ENCODE results near the gene SLC7A5.
"Not testable (repeated sequence)": the region's sequence is repeated elsewhere in the genome, so short reads cannot be mapped to it uniquely, and the experiment has no call there.

SLC7A5 gene

GRCh38 chr16:87819282-87819681 is 50.0 kb downstream of the SLC7A5 start:
- no peak overlapping the region for H2AFZ ChIP-seq (ENCODE audit: low read length)
- no peak overlapping the region for H3K9ac ChIP-seq (ENCODE audit: low read length)
- DNase-seq = no peak
- no peaks in the 10 kb centered on the region for H3F3A ChIP-seq (ENCODE audit: insufficient read depth, low read length)
- no peaks in the 10 kb centered on the region for H4K20me1 ChIP-seq (ENCODE audit: insufficient read depth, low read length)
- no peak overlapping the region for H3K4me2 ChIP-seq (ENCODE audit: low read depth, low read length)
- no peak overlapping the region for H3K4me3 ChIP-seq (ENCODE audit: low read length)
- H3K9me2 ChIP-seq (replicated peaks; ENCODE audit: insufficient read depth, low read length) = no peaks in the 10 kb centered on the region
- H3K27ac ChIP-seq (ENCODE audit: low read length) = no peak overlapping the region
- H3K4me1 ChIP-seq (ENCODE audit: low read length) = no peaks in the 10 kb centered on the region
- TF ChIP-seq CTCF (IDR thresholded peaks at IDR 0.05; ENCODE audit: low read length) = no peak
- TF ChIP-seq EZH2phosphoT487 (IDR thresholded peaks at IDR 0.05; ENCODE audit: low read length) = no peak
- no peak for TF ChIP-seq EZH2 (optimal IDR thresholded peaks at IDR 0.05; ENCODE audit: low read depth, low read length)
- H3K36me3 ChIP-seq (replicated peaks; ENCODE audit: insufficient read depth, low read length) = no peaks in the 10 kb centered on the region
- H3K9me3 ChIP-seq (replicated peaks; ENCODE audit: insufficient read depth, low read length) = no peaks in the 10 kb centered on the region
- H3K79me2 ChIP-seq (ENCODE audit: low read length) = no peaks in the 10 kb centered on the region
- no peaks in the 10 kb centered on the region for H3K27me3 ChIP-seq (replicated peaks; ENCODE audit: insufficient read depth, low read length)

- H3K9me2 ChIP-seq (replicated peaks; ENCODE audit: insufficient read depth, low read length) = no peaks in the 10 kb centered on the region
- H3K27ac ChIP-seq (ENCODE audit: low read length) = no peak overlapping the region
- H3F3A ChIP-seq (ENCODE audit: insufficient read depth, low read length) = no peaks in the 10 kb centered on the region
- no peak overlapping the region for H3K9ac ChIP-seq (ENCODE audit: low read length)
- H2AFZ ChIP-seq (ENCODE audit: low read length) = no peak overlapping the region
- no peaks in the 10 kb centered on the region for H3K9me3 ChIP-seq (replicated peaks; ENCODE audit: insufficient read depth, low read length)
- no peak overlapping the region for H3K4me3 ChIP-seq (ENCODE audit: low read length)
- DNase-seq = no peak
- no peaks in the 10 kb centered on the region for H3K4me1 ChIP-seq (ENCODE audit: low read length)
- H4K20me1 ChIP-seq (ENCODE audit: insufficient read depth, low read length) = no peaks in the 10 kb centered on the region
- no peak overlapping the region for H3K4me2 ChIP-seq (ENCODE audit: low read depth, low read length)
- no peaks in the 10 kb centered on the region for H3K36me3 ChIP-seq (replicated peaks; ENCODE audit: insufficient read depth, low read length)
- TF ChIP-seq CTCF (IDR thresholded peaks at IDR 0.05; ENCODE audit: low read length) = no peak
- TF ChIP-seq EZH2phosphoT487 (IDR thresholded peaks at IDR 0.05; ENCODE audit: low read length) = no peak
- TF ChIP-seq EZH2 (optimal IDR thresholded peaks at IDR 0.05; ENCODE audit: low read depth, low read length) = no peak
- H3K79me2 ChIP-seq (ENCODE audit: low read length) = no peaks in the 10 kb centered on the region
- H3K27me3 ChIP-seq (replicated peaks; ENCODE audit: insufficient read depth, low read length) = no peaks in the 10 kb centered on the region
Observed at GRCh38 chr16:87818533-87819161, 50.7 kb downstream of the SLC7A5 start.

GRCh38 chr16:87817910-87818309 is 51.4 kb downstream of the SLC7A5 start:
- no peaks in the 10 kb centered on the region for H3K4me1 ChIP-seq (ENCODE audit: low read length)

GRCh38 chr16:87817370-87817769 is 51.9 kb downstream of the SLC7A5 start:
- not testable (repeated sequence) for H3K9me2 ChIP-seq (replicated peaks; ENCODE audit: insufficient read depth, low read length); H2AFZ ChIP-seq (ENCODE audit: low read length); H3K9ac ChIP-seq (ENCODE audit: low read length); H3K27ac ChIP-seq (ENCODE audit: low read length); H3K79me2 ChIP-seq (ENCODE audit: low read length); H3K27me3 ChIP-seq (replicated peaks; ENCODE audit: insufficient read depth, low read length); H3F3A ChIP-seq (ENCODE audit: insufficient read depth, low read length); H3K4me2 ChIP-seq (ENCODE audit: low read depth, low read length); H3K36me3 ChIP-seq (replicated peaks; ENCODE audit: insufficient read depth, low read length); H3K9me3 ChIP-seq (replicated peaks; ENCODE audit: insufficient read depth, low read length); H3K4me1 ChIP-seq (ENCODE audit: low read length); H3K4me3 ChIP-seq (ENCODE audit: low read length); DNase-seq; H4K20me1 ChIP-seq (ENCODE audit: insufficient read depth, low read length)

More at GRCh38 chr16:87817910-87818309, 51.4 kb downstream of the SLC7A5 start:
- no peak overlapping the region for H3K4me2 ChIP-seq (ENCODE audit: low read depth, low read length)
- H2AFZ ChIP-seq (ENCODE audit: low read length) = no peak overlapping the region
- no peaks in the 10 kb centered on the region for H3K27me3 ChIP-seq (replicated peaks; ENCODE audit: insufficient read depth, low read length)
- no peaks in the 10 kb centered on the region for H3K9me3 ChIP-seq (replicated peaks; ENCODE audit: insufficient read depth, low read length)
- no peaks in the 10 kb centered on the region for H3F3A ChIP-seq (ENCODE audit: insufficient read depth, low read length)
- TF ChIP-seq EZH2phosphoT487 (IDR thresholded peaks at IDR 0.05; ENCODE audit: low read length) (no peak), CTCF (IDR thresholded peaks at IDR 0.05; ENCODE audit: low read length) (no peak), EZH2 (optimal IDR thresholded peaks at IDR 0.05; ENCODE audit: low read depth, low read length) (no peak)
- H3K36me3 ChIP-seq (replicated peaks; ENCODE audit: insufficient read depth, low read length) = no peaks in the 10 kb centered on the region
- H3K9ac ChIP-seq (ENCODE audit: low read length) = no peak overlapping the region
- no peak overlapping the region for H3K27ac ChIP-seq (ENCODE audit: low read length)
- H4K20me1 ChIP-seq (ENCODE audit: insufficient read depth, low read length) = no peaks in the 10 kb centered on the region
- H3K4me3 ChIP-seq (ENCODE audit: low read length) = no peak overlapping the region
- DNase-seq = no peak
- no peaks in the 10 kb centered on the region for H3K9me2 ChIP-seq (replicated peaks; ENCODE audit: insufficient read depth, low read length)
- no peaks in the 10 kb centered on the region for H3K79me2 ChIP-seq (ENCODE audit: low read length)

All from MM.1S (cell line).